Gastrocnemius medialis (tissue), 4 donors: ENCODE results near the gene PTPRM. TPM values are rescaled to one million over a fixed set of nuclear protein-coding genes. Genes with fewer than 3 reads are reported as not detected.

Source experiments
- ATAC-seq, 2 donors: fragments of 150-250 bp; one replicate each; pipeline ENCODE4 v1.9.1; 2016
- DNase-seq, 2 donors: peaks; one replicate each; pipeline ENCODE4 v3.0.0-alpha.2; 2019
- H3K27ac ChIP-seq, 4 donors: fragments of 200-600 bp; sonication (generic); 1 replicate in 1 of 4; 2 replicates in 3 of 4; pipeline ENCODE4 v1.5.1; 2016 to 2018; ENCODE audit warnings: mild to moderate bottlenecking in 2 of 4, moderate library complexity in 1 of 4
- H3K27me3 ChIP-seq, 3 donors: fragments of 200-600 bp; sonication (generic) in 2 of 3; 1 replicate in 1 of 3; 2 replicates in 2 of 3; pipeline versions ENCODE4 v1.5.1 to v1.6.0; 2016 to 2019; ENCODE audit warnings: mild to moderate bottlenecking in 1 of 3, moderate library complexity in 1 of 3
- H3K36me3 ChIP-seq, 2 donors: fragments of 200-600 bp; sonication (generic) in 1 of 2; one replicate each; pipeline ENCODE4 v1.5.1; 2017 to 2018
- H3K4me1 ChIP-seq, 2 donors: fragments of 200-600 bp; sonication (generic) in 1 of 2; one replicate each; pipeline ENCODE4 v1.5.1; 2016 to 2017; ENCODE audit warnings: mild to moderate bottlenecking in 2 of 2
- H3K4me3 ChIP-seq, 4 donors: fragments of 200-600 bp; sonication (generic) in 3 of 4; 1 replicate in 1 of 4; 2 replicates in 3 of 4; pipeline ENCODE4 v1.5.1; 2016 to 2019; ENCODE audit warnings: mild to moderate bottlenecking in 2 of 4
- H3K9me3 ChIP-seq, 3 donors: fragments of 200-600 bp; sonication (generic) in 2 of 3; 1 replicate in 1 of 3; 2 replicates in 2 of 3; pipeline ENCODE4 v1.5.1; 2016 to 2019
- POLR2A ChIP-seq, 2 donors: fragments of 450-650 bp; IDR thresholded peaks; one replicate each; pipeline ENCODE4 v1.6.1; 2017; ENCODE audit warnings: antibody characterized with exemption in 2 of 2, mild to moderate bottlenecking in 2 of 2, moderate library complexity in 2 of 2
- in situ Hi-C, 4 donors: fragments of 200-750 bp; cut with MboI; loops; one replicate each; pipeline versions ENCODE4 v1.15.0 to v1.8.0; 2017; ENCODE audit warnings: low sequenced_read_pairs in 4 of 4
- intact Hi-C: fragments of 100-400 bp; cut with DNase I; formaldehyde crosslinking; loops from one replicate; pipeline ENCODE4 v1.15.1; 2023; ENCODE audit warnings: low total_unique reads
- total RNA-seq, 4 donors: library from RNA; depleted of rRNA; stranded (reverse); fragments of >200 nt; gene quantifications; one replicate each; pipeline versions ENCODE4 v1.1.0 to v1.2.3, GENCODE V29; 2016
- TF ChIP-seq, protein P1 (sequence below), 5 experiments: fragments of 450-650 bp in 3 of 5; fragments of 200-600 bp in 2 of 5; sonication (generic) in 2 of 5; IDR thresholded peaks in 4 of 5; conservative IDR thresholded peaks in 1 of 5; 1 replicate in 4 of 5; 2 replicates in 1 of 5; pipeline ENCODE4 v1.5.1; 2016 to 2019; ENCODE audit warnings: antibody characterized with exemption in 5 of 5, mild to moderate bottlenecking in 3 of 5, moderate library complexity in 3 of 5

The PTPRM gene
- total RNA-seq, 4 donors from 2014 or later = 52.6 to 79.3 (median 63.8) TPM

DNA sequence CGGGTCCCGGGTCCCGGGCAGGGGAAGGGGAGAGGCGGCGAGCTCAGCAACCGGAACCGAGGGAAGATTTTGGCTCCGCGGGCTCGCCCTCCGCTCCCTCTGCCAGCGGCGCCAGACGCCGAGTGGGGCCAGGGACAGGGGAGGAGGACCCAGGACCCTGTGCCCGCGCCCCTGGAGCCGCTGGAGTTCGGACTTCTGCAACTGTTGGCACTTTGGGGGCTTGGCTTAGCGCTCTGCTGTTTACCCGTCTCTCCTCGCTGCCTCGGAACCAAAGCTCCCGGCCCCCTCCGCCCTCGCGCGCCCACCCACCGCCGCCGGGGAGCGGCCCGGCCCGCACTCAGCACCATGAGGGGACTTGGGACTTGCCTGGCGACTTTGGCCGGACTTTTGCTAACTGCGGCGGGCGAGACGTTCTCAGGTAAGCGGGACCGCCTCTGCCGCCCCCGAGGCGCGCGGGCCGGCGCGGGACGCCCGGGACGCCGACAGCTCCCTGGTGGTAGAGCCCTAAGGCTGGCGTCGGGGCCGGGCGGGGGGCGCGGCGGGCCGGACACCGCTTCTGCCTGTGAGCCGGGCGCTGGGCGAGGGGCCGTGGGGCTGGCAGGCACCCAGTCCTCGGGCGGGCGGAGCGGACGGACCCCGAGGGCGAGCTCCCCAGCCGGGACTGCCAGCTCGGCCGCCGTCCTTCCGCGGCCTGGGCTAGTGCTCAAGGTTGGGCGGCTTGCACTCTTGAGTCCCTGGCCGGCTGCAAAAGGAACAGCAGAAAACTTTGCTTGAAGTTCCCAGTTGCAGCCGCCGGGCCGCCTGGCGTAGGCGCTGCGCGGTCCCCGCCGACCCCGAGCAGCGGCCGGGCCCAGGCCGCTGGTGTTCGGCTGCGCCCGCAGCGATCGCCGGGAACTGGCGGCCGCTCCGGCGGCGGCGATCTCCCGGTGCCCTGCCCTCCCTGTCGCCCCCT lies 634 bp downstream of the PTPRM start:
- H3K27ac ChIP-seq = peak overlapping the region; percentile 92 to 97 (median 96)
- H3K4me3 ChIP-seq = peak overlapping the region; percentile 75 to 98 (median 90)
- TF ChIP-seq POLR2A (IDR thresholded peaks at IDR 0.05) = no peak
- TF ChIP-seq, protein P1, sequence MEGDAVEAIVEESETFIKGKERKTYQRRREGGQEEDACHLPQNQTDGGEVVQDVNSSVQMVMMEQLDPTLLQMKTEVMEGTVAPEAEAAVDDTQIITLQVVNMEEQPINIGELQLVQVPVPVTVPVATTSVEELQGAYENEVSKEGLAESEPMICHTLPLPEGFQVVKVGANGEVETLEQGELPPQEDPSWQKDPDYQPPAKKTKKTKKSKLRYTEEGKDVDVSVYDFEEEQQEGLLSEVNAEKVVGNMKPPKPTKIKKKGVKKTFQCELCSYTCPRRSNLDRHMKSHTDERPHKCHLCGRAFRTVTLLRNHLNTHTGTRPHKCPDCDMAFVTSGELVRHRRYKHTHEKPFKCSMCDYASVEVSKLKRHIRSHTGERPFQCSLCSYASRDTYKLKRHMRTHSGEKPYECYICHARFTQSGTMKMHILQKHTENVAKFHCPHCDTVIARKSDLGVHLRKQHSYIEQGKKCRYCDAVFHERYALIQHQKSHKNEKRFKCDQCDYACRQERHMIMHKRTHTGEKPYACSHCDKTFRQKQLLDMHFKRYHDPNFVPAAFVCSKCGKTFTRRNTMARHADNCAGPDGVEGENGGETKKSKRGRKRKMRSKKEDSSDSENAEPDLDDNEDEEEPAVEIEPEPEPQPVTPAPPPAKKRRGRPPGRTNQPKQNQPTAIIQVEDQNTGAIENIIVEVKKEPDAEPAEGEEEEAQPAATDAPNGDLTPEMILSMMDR (IDR thresholded peaks at IDR 0.05 in 4 of 5, conservative IDR thresholded peaks at IDR 0.05 in 1 of 5) = peak in 3 of 5 experiments; percentile 4 to 17 (median 11)
- in situ Hi-C loops = loop anchor here in 2 of 4 donors (25.0 kb wide), 1 partner anchor 330 kb away; the partner anchor contains the start of gene LRRC30 (in 2 of the 2)
- DNase-seq (peak; percentile 24 to 61), ATAC-seq (peak; percentile 38 to 45)
- H3K27me3 ChIP-seq = no peaks in the 10 kb centered on the region
- H3K9me3 ChIP-seq = no peaks in the 10 kb centered on the region
- no peaks in the 10 kb centered on the region for H3K36me3 ChIP-seq
- H3K4me1 ChIP-seq = peaks cover 25 to 34% of the 10 kb centered on the region in 2 donors
- intact Hi-C loops = loop anchor here (1.0 to 10.0 kb wide), 10 partner anchors 40 to 1567 kb away; partner anchors contain the start of genes ANKRD12 and LRRC30

DNA sequence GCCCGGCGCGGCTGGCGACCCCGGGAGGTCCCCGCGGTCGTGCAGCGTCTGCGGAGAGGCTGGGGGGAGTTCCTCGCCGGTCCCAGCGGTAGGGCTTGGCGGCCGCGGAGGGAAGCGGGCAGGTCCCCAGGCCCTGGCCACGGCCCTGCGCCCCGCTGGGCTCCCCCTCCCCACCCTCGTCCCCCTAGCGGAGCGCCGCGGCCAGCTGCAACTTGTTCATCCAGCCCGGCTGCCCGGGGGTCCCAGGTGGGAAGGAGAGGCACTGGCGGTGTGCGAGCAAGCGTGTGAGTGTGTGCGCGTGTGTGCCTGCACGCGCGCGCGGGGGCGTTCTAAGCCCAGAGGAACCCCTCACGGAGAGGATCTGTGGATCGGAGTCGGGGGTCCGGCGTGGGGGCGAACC lies 1.3 kb downstream of the PTPRM start:
- DNase-seq (peak; percentile 11 to 21), ATAC-seq (peak in 1 of 2 donors; percentile 5)
- H3K27me3 ChIP-seq = no peaks in the 10 kb centered on the region
- H3K36me3 ChIP-seq = no peaks in the 10 kb centered on the region
- no peaks in the 10 kb centered on the region for H3K9me3 ChIP-seq
- H3K4me3 ChIP-seq = peak overlapping the region; percentile 75 to 98 (median 90)
- in situ Hi-C loops (loop anchor here in 2 of 4 donors (25.0 kb wide), 1 partner anchor 331 kb away; the partner anchor contains the start of gene LRRC30 (in 2 of the 2)), intact Hi-C loops (loop anchor here (5.0 to 10.0 kb wide), 6 partner anchors 159 to 1566 kb away; partner anchors contain the start of gene ANKRD12)
- TF ChIP-seq, protein P1 (IDR thresholded peaks at IDR 0.05 in 4 of 5, conservative IDR thresholded peaks at IDR 0.05 in 1 of 5) = peak in 1 of 5 experiments; percentile 29
- no peak for TF ChIP-seq POLR2A (IDR thresholded peaks at IDR 0.05)
- H3K27ac ChIP-seq = peak overlapping the region; percentile 92 to 97 (median 96)
- peaks cover 30 to 37% of the 10 kb centered on the region in 2 donors for H3K4me1 ChIP-seq

DNA sequence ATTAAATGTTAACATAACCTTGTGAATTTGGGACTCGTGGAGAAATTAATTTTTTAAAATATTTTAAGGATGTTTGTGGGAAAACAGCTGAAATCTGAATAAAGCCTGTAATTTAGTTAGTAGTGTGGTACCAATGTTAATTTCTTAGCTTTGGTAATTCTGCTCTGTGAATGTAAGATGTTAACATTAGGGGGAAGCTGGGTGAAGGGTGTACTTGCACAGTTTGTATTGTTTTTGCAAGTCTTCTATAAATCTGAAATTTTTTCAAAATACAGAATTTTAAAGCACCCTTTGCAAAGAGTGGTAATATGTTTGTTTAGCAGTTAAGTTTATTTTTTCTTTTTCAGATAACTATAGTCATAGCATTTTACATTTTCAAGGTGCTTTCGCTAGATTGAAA lies 4.5 kb downstream of the PTPRM start:
- in situ Hi-C loops = loop anchor here in 2 of 4 donors (25.0 kb wide), 1 partner anchor 334 kb away; the partner anchor contains the start of gene LRRC30 (in 2 of the 2)
- no peak for DNase-seq
- TF ChIP-seq, protein P1 (IDR thresholded peaks at IDR 0.05 in 4 of 5, conservative IDR thresholded peaks at IDR 0.05 in 1 of 5) = no peak
- no peak for TF ChIP-seq POLR2A (IDR thresholded peaks at IDR 0.05)
- no peaks in the 10 kb centered on the region for H3K27me3 ChIP-seq
- H3K27ac ChIP-seq = no peak overlapping the region
- H3K4me3 ChIP-seq = no peak overlapping the region
- H3K36me3 ChIP-seq = no peaks in the 10 kb centered on the region
- ATAC-seq = no peak
- intact Hi-C loops = no loop called here
- H3K4me1 ChIP-seq = peaks cover 30 to 31% of the 10 kb centered on the region in 2 donors
- H3K9me3 ChIP-seq = no peaks in the 10 kb centered on the region

DNA sequence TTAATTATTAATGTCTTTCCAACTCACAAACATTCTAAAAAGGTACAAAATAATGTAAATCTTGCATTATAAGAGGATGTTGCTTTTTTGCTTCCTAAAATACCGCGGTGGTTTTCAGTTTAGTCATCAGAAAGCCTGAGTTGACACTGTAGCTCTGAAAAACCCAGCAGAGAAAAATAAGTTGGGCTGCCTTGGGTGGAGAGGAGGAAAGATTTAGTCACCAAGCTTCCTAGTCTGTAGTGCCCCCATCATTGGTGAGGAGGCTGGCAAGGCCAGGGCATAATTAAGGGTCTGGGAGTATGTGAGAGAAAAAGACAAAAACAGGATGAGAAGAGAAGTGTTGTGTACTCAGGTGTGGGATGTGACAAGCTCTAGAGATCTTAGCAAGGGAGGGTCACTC lies 5.7 kb downstream of the PTPRM start:
- H3K4me1 ChIP-seq = peaks cover 35 to 36% of the 10 kb centered on the region in 2 donors

More for the DNA sequence above, 5.7 kb downstream of the PTPRM start:
- Histone ChIP-seq H3K36me3 (no peaks in the 10 kb centered on the region), H3K27ac (no peak overlapping the region), H3K9me3 (no peaks in the 10 kb centered on the region), H3K27me3 (no peaks in the 10 kb centered on the region), H3K4me3 (no peak overlapping the region)
- intact Hi-C loops (no loop called here), in situ Hi-C loops (loop anchor here in 2 of 4 donors (25.0 kb wide), 1 partner anchor 336 kb away; the partner anchor contains the start of gene LRRC30 (in 2 of the 2))
- no peak for ATAC-seq
- TF ChIP-seq POLR2A (IDR thresholded peaks at IDR 0.05) = no peak
- no peak for DNase-seq
